ENCODE data around the gene TTLL4. TPM values are rescaled to one million over a fixed set of nuclear protein-coding genes. Genes with fewer than 3 reads are reported as not detected.

The TTLL4 gene
- total RNA-seq, 1 donor from 2014 or later: 30.0 TPM

DNA sequence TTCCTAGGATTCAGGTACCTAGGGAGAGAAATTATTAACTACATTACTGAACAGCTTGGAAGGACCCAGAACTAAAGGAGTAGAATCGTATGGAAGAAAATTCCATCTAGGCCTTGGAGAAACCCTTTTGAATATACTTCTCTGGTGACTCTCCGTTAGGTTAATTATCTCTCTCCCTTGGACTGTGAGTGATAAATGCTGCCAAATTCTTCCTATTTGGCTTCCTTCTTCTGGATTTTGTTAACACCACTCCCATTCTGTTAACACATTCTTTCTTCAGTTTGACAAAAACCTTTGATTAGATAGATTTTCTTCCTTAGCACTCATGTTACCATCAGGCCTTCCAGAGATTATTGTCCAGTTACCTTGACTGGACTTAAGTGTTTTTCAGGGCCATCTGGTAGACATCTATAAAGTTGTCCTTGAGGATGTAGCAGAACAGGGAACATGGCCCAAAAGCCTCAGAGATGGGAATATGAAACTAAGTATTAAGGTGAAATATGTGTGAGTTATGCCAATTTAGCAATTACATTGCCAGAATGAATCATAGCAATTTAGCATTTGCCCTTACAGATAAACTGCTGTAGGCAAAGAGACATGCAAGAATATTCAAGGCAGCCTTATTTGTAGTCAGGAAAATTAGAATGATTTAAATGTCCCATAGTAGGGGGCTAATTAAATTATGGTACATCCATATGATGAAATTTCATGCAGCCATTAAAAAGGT, 78.1 kb downstream of the TTLL4 start:
- intact Hi-C loops (cut with DNase I): no loop called here

DNA sequence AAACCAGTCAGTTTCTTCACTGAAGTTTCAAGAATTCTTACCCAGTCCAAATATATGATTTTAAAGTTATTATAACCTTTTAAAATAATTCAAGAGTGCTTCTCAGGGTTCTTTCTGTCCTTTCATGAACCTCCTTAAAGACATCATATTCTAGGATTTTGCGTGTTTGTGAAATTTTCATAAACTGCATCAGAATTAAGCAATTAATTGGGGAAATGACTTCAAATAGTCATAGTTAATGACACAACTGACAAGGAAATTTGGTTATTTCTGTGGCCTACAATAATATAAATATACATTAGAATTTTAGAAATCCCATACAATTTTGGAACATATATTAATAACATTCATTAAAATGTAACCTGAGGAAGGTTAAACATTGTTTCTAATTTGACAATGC, 81.8 kb downstream of the TTLL4 start:
- TF ChIP-seq CTCF (IDR thresholded peaks at IDR 0.05): no peak
- intact Hi-C loops (cut with DNase I): no loop called here
- H3K4me1 ChIP-seq: peaks cover 8% of the 10 kb centered on the region
- H3K36me3 ChIP-seq: no peaks in the 10 kb centered on the region
- no peak overlapping the region for H3K4me3 ChIP-seq
- no peaks in the 10 kb centered on the region for H3K27me3 ChIP-seq (ENCODE audit: low read depth)
- H3K27ac ChIP-seq: no peak overlapping the region
- DNase-seq (no peak), ATAC-seq (no peak)
- H3K9me3 ChIP-seq: no peaks in the 10 kb centered on the region

More for the DNA sequence above, 78.1 kb downstream of the TTLL4 start:
- Histone ChIP-seq H3K4me3 (no peak overlapping the region), H3K9me3 (no peaks in the 10 kb centered on the region), H3K4me1 (peaks cover 8% of the 10 kb centered on the region), H3K36me3 (no peaks in the 10 kb centered on the region), H3K27me3 (ENCODE audit: low read depth) (no peaks in the 10 kb centered on the region), H3K27ac (no peak overlapping the region)
- no peak for ATAC-seq
- no peak for TF ChIP-seq CTCF (IDR thresholded peaks at IDR 0.05)
- DNase-seq: no peak

DNA sequence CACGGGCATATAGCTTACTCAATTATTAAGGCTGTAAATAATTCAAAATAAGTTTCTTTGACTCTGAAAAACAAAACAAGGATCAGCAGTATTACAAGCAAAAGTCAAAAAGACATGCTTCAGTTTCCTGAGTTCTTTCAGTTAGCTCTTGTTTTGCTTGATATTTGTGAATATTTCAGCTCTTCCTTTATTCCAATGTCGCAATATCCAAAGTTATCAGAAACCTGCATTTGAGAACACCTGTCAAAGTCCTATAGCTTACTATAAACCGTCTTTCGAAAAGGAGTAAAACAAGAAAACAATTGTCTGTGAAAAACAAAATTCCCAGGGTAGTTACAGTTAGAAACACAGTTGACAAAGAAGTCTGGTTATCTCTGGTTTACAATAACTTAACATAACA, 86.1 kb downstream of the TTLL4 start:
- no peak for ATAC-seq
- DNase-seq: no peak
- Histone ChIP-seq H3K27ac (no peak overlapping the region), H3K4me1 (peaks cover under 1% of the 10 kb centered on the region), H3K4me3 (no peak overlapping the region), H3K36me3 (no peaks in the 10 kb centered on the region), H3K9me3 (no peaks in the 10 kb centered on the region), H3K27me3 (ENCODE audit: low read depth) (no peaks in the 10 kb centered on the region)
- intact Hi-C loops (cut with DNase I): no loop called here
- no peak for TF ChIP-seq CTCF (IDR thresholded peaks at IDR 0.05)

GRCh38 chr2:218798767-218799504, 88.3 kb downstream of the TTLL4 start:
- H3K27me3 ChIP-seq (ENCODE audit: low read depth): no peaks in the 10 kb centered on the region
- peaks cover 14% of the 10 kb centered on the region for H3K4me1 ChIP-seq
- no peak overlapping the region for H3K27ac ChIP-seq
- no peak overlapping the region for H3K4me3 ChIP-seq
- intact Hi-C loops (cut with DNase I): no loop called here
- DNase-seq: no peak
- no peaks in the 10 kb centered on the region for H3K9me3 ChIP-seq
- H3K36me3 ChIP-seq: no peaks in the 10 kb centered on the region
- TF ChIP-seq CTCF (IDR thresholded peaks at IDR 0.05): no peak
- no peak for ATAC-seq

GRCh38 chr2:218799990-218800389, 89.4 kb downstream of the TTLL4 start:
- DNase-seq (no peak), ATAC-seq (no peak)
- intact Hi-C loops (cut with DNase I): no loop called here

More at GRCh38 chr2:218799990-218800389, 89.4 kb downstream of the TTLL4 start:
- no peak for TF ChIP-seq CTCF (IDR thresholded peaks at IDR 0.05)
- no peak overlapping the region for H3K4me3 ChIP-seq
- peaks cover 14% of the 10 kb centered on the region for H3K4me1 ChIP-seq
- H3K36me3 ChIP-seq: no peaks in the 10 kb centered on the region
- no peaks in the 10 kb centered on the region for H3K9me3 ChIP-seq
- H3K27ac ChIP-seq: no peak overlapping the region
- H3K27me3 ChIP-seq (ENCODE audit: low read depth): no peaks in the 10 kb centered on the region

Data from lower lobe of right lung (tissue), 2 donors.